Ovary (tissue), 9 donors: Measurements from ENCODE around the gene LPAR1. TPM values are rescaled to one million over a fixed set of nuclear protein-coding genes. Genes with fewer than 3 reads are reported as not detected.

Experiments used
- DNase-seq, 5 donors: peaks; one replicate each; pipeline ENCODE4 v3.0.0-alpha.2; 2019 to 2020
- H3K27ac ChIP-seq, 2 donors: fragments of 200-600 bp; one replicate each; pipeline versions ENCODE4 v1.5.1 to v1.8.0; 2019 to 2022
- H3K27me3 ChIP-seq: fragments of 200-600 bp; one replicate; pipeline ENCODE4 v1.8.0; 2022
- H3K36me3 ChIP-seq: fragments of 200-600 bp; sonication (generic); one replicate; pipeline ENCODE4 v1.5.1; 2019
- H3K4me1 ChIP-seq: one replicate; pipeline ENCODE4 v1.8.1; 2013; ENCODE audit warnings: mild to moderate bottlenecking, moderate library complexity; ENCODE audit not compliant: insufficient read depth
- H3K4me3 ChIP-seq: fragments of 200-600 bp; sonication (generic); one replicate; pipeline ENCODE4 v1.5.1; 2017
- H3K9me3 ChIP-seq, 2 donors: fragments of 200-600 bp in 1 of 2; sonication (generic) in 1 of 2; one replicate each; pipeline versions ENCODE4 v1.5.1 to v1.8.1; 2013 to 2019; ENCODE audit warnings: mild to moderate bottlenecking in 1 of 2, moderate library complexity in 1 of 2
- CTCF ChIP-seq, 3 donors: fragments of 450-650 bp in 2 of 3; fragments of 200-600 bp in 1 of 3; IDR thresholded peaks; one replicate each; pipeline versions ENCODE4 v1.5.1 to v1.8.0; 2016 to 2022; ENCODE audit warnings: antibody characterized with exemption in 3 of 3, mild to moderate bottlenecking in 1 of 3
- EP300 ChIP-seq: sonication (generic); formaldehyde crosslinking; IDR thresholded peaks from one replicate; pipeline ENCODE4 v1.6.1; 2017; ENCODE audit warnings: antibody characterized with exemption
- POLR2A ChIP-seq: fragments of 450-650 bp; IDR thresholded peaks from one replicate; pipeline ENCODE4 v1.6.1; 2017; ENCODE audit warnings: antibody characterized with exemption, mild to moderate bottlenecking, moderate library complexity
- WGBS, 3 donors: extraction: QIAGEN DNeasy Blood & Tissue Kit in 1 of 3; methylation state at CpG; one replicate each; pipeline versions ENCODE4 v1.1.5 to v1.1.7; 2013 to 2017; 5-methylcytosine and 5-hydroxymethylcytosine counted together
- intact Hi-C, 4 donors: fragments of 100-400 bp; cut with DNase I; formaldehyde crosslinking; loops; one replicate each; pipeline versions ENCODE4 v1.11.0 to v1.15.1; 2022 to 2023
- polyA plus RNA-seq, 2 donors: library from polyadenylated mRNA; stranded (reverse); fragments of 200-250 nt in 1 of 2; fragments of 350-450 nt in 1 of 2; fragmentation: Illumina TruSeq in 1 of 2; extraction: RNeasy Lipid Tissue Mini Kit (QIAGEN cat#74804) in 1 of 2; gene quantifications; one replicate each; pipeline ENCODE4 v1.2.3, GENCODE V29; 2013 to 2014
- total RNA-seq, 7 donors: library from RNA; depleted of rRNA in 2 of 7; stranded (reverse); fragments of >200 nt in 2 of 7; fragmentation: NEBNext Ultra II Directional in 3 of 7; extraction: Animal tissue kit (Norgen Biotek cat#: 25700) in 3 of 7; gene quantifications; one replicate each; pipeline versions ENCODE4 v1.1.0 to v1.2.4, GENCODE V29; 2016 to 2023
- donor health status: DM: no; HTN: no; CAD: no; lungs with moderate emphysema.
- donor health status: DM: no; HTN: no; CAD: no.
- donor health status: Bipolar disorder and iron deficiency.
- donor health status: DM: yes; HTN: yes; CAD: no.
- donor health status: DM: no; HTN: no; CAD: no.
- donor health status: DM: yes; HTN: yes; CAD: no.

Gene LPAR1
- total and polyA plus RNA-seq, 9 donors = 11.1 to 29.2 (median 18.4) TPM

- 52 to 62% (median 62%) methylated on average over 1 of the region's 1 CpG for WGBS, 3 donors
- peaks cover 10% of the 10 kb centered on the region for H3K4me1 ChIP-seq
- intact Hi-C loops = no loop called here
Observed at GRCh38 chr9:111016016-111016415, 22.3 kb downstream of the LPAR1 start.

GRCh38 chr9:111013707-111014106, 24.6 kb downstream of the LPAR1 start:
- no peak for TF ChIP-seq POLR2A
- 92 to 98% (median 96%) methylated on average over 1 of the region's 1 CpG for WGBS, 3 donors

More at GRCh38 chr9:111016016-111016415, 22.3 kb downstream of the LPAR1 start:
- no peak for DNase-seq
- Histone ChIP-seq H3K4me3 (no peak overlapping the region), H3K36me3 (no peaks in the 10 kb centered on the region), H3K9me3 (no peaks in the 10 kb centered on the region), H3K27ac (no peak overlapping the region), H3K27me3 (no peaks in the 10 kb centered on the region)
- TF ChIP-seq CTCF (IDR thresholded peaks at IDR 0.05) (no peak), EP300 (no peak), POLR2A (no peak)

GRCh38 chr9:111013250-111013649, 25.0 kb downstream of the LPAR1 start:
- 37 to 45% (median 39%) methylated on average over 1 of the region's 1 CpG for WGBS, 3 donors
- peaks cover 8% of the 10 kb centered on the region for H3K4me1 ChIP-seq
- TF ChIP-seq CTCF (IDR thresholded peaks at IDR 0.05) (no peak), POLR2A (no peak), EP300 (no peak)

More at GRCh38 chr9:111013707-111014106, 24.6 kb downstream of the LPAR1 start:
- no peaks in the 10 kb centered on the region for H3K9me3 ChIP-seq
- DNase-seq = no peak
- intact Hi-C loops = no loop called here
- no peaks in the 10 kb centered on the region for H3K27me3 ChIP-seq
- no peak overlapping the region for H3K4me3 ChIP-seq
- no peaks in the 10 kb centered on the region for H3K36me3 ChIP-seq
- peaks cover 8% of the 10 kb centered on the region for H3K4me1 ChIP-seq
- no peak overlapping the region for H3K27ac ChIP-seq

DNA sequence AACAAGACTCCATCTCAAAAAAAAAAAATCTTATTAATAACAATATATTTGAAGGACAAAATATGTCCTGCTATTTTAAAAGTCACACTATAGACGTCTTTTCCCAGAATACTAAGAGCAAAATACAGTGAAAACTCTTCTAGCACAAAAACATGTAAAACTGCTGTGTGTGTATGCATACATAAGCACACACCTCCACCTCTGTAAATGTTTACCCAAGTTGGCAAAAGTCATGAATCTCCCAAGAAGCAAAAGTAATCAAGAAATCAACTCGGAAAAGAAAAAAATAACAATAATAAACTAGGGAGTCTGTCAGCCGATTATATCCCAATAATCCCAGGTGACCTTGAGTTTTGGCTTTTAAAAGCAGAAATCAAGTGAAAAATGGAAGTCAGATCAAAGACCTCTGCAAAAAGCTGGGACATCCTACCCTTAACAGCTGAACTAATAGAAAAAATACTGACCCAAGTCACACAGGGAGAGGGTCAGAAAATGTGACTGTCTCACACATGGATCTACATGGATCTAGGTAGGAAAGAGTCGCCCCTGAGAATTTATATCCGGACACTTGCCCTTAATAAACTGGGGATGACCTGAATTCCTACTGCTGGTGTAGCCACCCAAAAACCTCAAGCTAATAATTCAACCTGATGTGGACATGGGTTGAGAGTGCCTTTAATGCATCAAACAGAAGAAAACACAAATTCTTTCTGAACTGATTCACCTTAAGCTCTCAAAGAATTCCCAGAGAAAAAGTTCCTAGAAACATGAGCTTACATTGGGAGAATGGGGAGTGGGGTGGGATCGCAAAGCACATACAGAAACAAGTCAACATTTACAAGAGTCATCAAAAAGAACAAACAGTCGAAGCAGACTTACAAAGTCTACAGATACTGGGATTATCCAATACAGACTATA, 29.9 kb downstream of the LPAR1 start:
- H3K36me3 ChIP-seq = no peaks in the 10 kb centered on the region
- H3K9me3 ChIP-seq = no peaks in the 10 kb centered on the region
- DNase-seq = no peak
- TF ChIP-seq EP300 (no peak), POLR2A (no peak), CTCF (IDR thresholded peaks at IDR 0.05) (no peak)
- no peak overlapping the region for H3K27ac ChIP-seq
- WGBS, 3 donors = 80 to 82% (median 80%) methylated on average over 7 of the region's 7 CpGs
- no peaks in the 10 kb centered on the region for H3K27me3 ChIP-seq
- peaks cover 1% of the 10 kb centered on the region for H3K4me1 ChIP-seq
- H3K4me3 ChIP-seq = no peak overlapping the region
- intact Hi-C loops = no loop called here

More at GRCh38 chr9:111013250-111013649, 25.0 kb downstream of the LPAR1 start:
- intact Hi-C loops = no loop called here
- DNase-seq = no peak
- Histone ChIP-seq H3K4me3 (no peak overlapping the region), H3K36me3 (no peaks in the 10 kb centered on the region), H3K9me3 (no peaks in the 10 kb centered on the region), H3K27ac (no peak overlapping the region), H3K27me3 (no peaks in the 10 kb centered on the region)
